HG02943 (cell line): Measurements from ENCODE around the gene CCNT1.
"Not testable (repeated sequence)": the region's sequence is repeated elsewhere in the genome, so short reads cannot be mapped to it uniquely, and the experiment has no call there.

Experiments used
- ATAC-seq: cut with Tn5 transposase; IDR thresholded peaks from one replicate; pipeline ENCODE4 v1.9.1; 2021; ENCODE audit warnings: mild to moderate bottlenecking, low read depth, moderate library complexity; ENCODE audit not compliant: unreplicated experiment

Gene CCNT1

GRCh38 chr12:48716493-48717251, at the start of gene CCNT1:
TSS of gene CCNT1 (minus strand) at chr12:48716707. CDS start at chr12:48716675, 32 bp downstream.
- peak; percentile 98 for ATAC-seq

DNA sequence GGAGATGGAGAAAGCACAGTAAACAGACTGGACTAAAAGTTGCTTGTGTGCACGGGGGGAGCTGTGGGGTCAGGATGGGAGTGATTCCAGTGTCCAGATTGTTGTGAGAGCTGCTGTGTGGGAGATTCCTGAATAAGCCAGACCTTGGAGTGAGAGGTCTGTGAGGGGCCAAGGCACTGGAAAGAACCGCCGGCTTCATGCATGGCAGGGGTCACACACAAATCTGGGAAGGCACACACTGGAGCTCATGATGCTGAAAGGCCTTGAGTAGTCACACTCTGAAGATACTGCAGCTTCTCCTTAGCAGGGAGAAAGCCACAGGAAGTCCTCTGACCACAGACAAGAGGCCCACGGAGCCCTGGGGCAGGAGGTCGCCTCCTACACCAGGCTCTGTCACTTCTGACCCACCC, 49.3 kb upstream of the CCNT1 start:
- no peak for ATAC-seq

DNA sequence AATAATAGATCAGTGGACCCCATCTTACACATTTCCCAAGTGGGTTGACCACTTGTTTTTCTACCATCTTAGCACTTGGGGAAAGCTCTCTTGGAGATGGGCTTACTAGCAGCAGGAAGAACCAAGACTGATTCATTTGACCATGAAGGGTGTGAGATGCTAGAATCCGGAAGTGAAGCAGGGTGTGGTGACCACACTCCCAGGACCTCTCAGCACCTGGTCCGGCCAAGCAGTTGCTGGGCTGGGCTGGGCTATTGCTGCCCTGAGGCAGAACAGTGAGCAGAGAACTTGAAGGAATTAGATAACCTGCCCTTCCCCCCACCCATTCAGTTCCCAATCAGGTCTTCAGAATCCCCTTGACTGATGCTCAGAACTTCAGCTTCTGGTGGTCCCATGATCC, 48.0 kb upstream of the CCNT1 start:
- ATAC-seq = no peak

- ATAC-seq = no peak
These were observed 42.2 kb upstream of the CCNT1 start for GRCh38 chr12:48758737-48759136.

GRCh38 chr12:48758186-48758585, 41.7 kb upstream of the CCNT1 start:
- no peak for ATAC-seq

GRCh38 chr12:48750769-48751356, 34.4 kb upstream of the CCNT1 start:
- no peak for ATAC-seq

DNA sequence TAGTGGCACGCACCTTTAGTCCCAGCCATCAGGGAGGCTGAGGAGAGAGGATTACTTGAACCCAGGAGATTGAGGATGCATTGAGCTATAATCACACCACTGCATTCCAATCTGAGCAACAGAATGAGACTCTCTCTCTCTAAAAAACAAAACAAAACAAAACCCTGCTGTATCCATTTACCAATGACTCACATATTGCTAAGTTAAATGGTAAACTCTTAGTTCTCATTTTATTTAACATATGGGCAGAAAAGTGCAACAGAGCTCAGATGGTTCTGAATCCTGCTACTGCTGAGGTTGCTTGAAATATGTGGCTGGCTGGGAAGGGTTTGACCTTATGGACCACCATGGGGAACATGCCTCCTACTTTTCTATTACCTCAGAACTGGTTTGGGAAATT, 33.7 kb upstream of the CCNT1 start:
- no peak for ATAC-seq

GRCh38 chr12:48744251-48745008, 27.9 kb upstream of the CCNT1 start:
- no peak for ATAC-seq

DNA sequence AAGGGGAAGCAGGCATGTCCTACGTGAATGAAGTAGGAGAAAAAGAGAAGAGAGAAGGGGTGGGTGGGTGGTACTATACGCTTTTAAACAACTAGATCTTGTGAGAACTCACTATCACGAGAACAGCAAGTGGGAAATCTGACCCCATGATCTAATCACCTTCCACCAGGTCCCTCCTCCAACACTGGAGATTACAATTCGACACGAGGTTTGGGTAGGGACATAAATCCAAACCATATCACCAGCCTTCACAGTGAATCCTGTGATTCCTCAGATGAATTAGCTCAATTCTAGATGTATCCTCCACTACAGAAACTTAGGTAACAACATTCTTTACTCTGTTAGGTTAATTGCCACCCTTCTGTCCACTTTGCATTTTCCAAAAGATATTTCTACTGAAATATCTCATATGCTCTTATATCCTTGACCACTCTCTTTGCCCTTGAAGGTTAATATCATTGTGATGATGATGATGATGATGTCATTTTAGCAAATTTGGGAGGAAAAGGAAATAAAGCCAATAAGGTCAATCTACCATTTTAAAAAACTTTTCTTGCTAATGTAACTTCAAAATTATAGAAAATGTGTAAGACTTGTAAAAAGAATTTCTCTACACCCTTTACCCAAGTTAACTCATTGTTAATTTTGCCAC, 23.2 kb upstream of the CCNT1 start:
- ATAC-seq = no peak

- no peak for ATAC-seq
These were observed 19.9 kb upstream of the CCNT1 start for GRCh38 chr12:48736456-48736855.

DNA sequence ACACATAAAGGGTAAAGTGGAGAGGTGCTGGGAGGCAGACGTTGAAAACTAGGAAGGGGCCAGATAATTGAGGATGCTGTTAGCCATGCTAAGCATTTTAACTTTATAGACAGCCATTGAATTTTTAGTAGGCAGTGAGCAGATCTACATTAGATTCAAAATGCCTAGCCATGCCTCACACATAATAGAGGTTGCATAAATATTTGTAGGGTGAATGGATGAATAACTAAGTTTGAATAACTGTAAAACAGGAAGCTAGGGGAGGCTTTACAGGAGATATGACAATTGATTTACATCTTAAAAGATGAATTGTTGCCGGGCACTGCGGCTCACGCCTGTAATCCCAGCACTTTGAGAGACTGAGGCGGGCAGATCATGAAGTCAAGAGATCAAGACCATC, 12.3 kb upstream of the CCNT1 start:
- no peak for ATAC-seq

GRCh38 chr12:48720737-48721136, 4.2 kb upstream of the CCNT1 start:
- not testable (repeated sequence) for ATAC-seq

DNA sequence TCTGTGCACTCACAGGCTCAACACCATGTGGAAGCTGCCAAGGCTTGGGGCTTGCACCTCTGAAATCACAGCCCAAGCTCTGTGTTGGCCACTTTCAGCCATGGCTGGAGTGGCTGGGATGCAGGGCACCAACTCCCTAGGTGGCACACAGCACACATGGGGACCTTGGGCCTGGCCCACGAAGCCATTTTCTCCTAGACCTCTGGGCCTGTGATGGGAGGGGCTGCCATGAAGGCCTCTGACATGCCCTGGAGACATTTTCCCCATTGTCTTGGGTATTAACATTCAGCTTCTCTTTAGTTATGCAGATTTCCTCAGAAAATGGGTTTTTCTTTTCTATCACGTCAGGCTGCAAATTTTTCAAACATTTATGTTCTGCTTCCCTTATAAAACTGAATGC, 3.7 kb upstream of the CCNT1 start:
- ATAC-seq = not testable (repeated sequence)

DNA sequence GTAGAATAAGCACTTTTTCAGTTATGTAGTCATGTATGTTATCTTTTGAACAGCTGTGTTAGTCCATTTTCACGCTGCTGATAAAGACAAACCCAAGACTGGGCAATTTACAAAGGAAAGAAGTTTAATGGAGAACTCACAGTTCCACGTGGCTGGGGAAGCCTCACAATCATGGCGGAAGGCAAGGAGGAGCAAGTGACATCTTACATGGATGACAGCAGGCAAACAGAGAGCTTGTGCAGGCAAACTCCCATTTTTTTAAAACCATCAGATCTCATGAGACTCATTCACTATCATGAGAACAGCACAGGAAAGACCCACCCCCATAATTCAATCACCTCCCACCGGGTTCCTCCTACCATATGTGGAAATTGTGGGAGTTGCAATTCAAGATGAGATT, 2.5 kb upstream of the CCNT1 start:
- ATAC-seq = not testable (repeated sequence)

DNA sequence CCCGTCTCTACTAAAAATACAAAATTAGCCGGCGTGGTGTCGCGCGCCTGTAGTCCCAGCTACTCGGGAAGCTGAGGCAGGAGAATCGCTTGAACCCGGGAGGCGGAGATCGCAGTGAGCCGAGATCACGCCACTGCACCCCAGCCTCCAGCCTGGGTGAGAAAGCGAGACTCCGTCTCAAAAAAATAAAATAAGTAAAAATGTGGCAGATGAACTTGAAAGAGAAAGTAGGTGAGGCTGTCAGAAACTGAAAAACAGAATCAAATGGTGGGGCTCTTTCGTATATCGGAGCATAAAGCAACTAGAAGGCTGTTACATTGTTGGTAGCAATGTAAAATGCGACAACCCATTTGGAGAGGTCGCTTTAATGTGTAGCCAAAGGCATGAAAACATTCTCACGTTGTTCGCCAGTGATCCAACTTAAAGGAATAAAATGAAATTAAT, 767 bp upstream of the CCNT1 start:
- no peak for ATAC-seq

GRCh38 chr12:48716168-48716492, 377 bp downstream of the CCNT1 start:
- ATAC-seq = no peak

GRCh38 chr12:48712209-48712608, 4.3 kb downstream of the CCNT1 start:
- no peak for ATAC-seq

DNA sequence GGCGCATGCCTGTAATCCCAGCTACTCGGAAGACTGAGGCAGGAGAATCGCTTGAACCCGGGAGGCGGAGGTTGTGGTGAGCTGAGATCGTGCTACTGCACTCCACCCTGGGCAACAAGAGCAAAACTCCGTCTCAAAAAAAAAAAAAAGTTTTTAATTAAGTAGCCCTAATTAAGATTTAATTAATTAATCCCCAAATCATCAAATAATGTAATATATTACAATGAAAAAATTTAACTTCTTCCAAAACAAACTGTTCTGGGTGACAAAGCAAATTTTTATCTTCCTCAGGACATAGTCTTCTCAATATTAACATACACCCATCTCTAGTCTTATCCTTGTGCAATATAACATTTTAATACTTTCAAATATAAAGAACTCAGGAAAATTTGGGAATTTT, 17.7 kb downstream of the CCNT1 start:
- ATAC-seq = not testable (repeated sequence)

DNA sequence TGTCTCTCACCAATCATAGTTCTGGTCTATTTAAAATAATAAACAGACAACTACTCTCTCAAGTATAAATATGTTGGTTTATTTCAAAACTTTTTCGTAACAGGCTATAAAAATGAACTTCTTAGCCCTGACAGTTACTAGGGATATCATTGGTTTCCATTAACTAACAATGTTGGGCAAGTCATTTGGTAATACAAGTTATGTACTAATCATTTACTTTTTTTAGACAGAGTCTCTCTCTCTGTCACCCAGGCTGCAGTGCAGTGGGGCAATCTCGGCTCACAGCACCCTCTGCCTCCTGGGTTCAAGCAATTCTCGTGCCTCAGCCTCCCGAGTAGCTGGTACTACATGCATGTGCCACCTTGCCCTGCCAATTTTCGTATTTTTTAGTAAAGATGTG, 19.9 kb downstream of the CCNT1 start:
- no peak for ATAC-seq

- ATAC-seq = no peak
These were observed 20.6 kb downstream of the CCNT1 start for GRCh38 chr12:48695859-48696258.

DNA sequence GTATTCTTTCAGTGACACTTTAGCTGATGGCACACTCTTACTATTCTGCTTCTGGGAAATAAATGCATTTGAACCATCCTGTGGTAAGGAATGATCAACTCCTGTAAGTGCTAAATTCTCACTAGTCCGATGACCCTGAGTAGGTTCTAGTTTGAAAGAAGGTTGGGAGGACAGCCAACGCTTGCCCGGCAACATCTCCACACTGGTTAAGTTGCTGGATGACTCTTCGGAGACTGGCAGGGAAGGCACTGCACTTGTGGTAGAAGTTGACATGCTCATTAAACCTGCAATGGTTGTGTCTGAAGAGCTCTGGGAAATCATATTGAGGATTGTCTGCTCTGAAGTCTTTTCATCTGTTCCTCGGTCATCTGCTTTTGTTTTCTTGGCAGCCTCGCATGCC, 22.5 kb downstream of the CCNT1 start:
- no peak for ATAC-seq
